HG03159 (cell line): ENCODE measurements around the gene TMEM54.
"Not testable (repeated sequence)": the region's sequence is repeated elsewhere in the genome, so short reads cannot be mapped to it uniquely, and the experiment has no call there.

Experiments
- ATAC-seq: cut with Tn5 transposase; IDR thresholded peaks from one replicate; pipeline ENCODE4 v1.9.1; 2021; ENCODE audit warnings: mild to moderate bottlenecking, moderate library complexity; ENCODE audit not compliant: unreplicated experiment

The TMEM54 gene

GRCh38 chr1:32919811-32920733, 18.9 kb upstream of the TMEM54 start:
- no peak for ATAC-seq

- ATAC-seq = no peak
These were observed 17.0 kb upstream of the TMEM54 start for GRCh38 chr1:32918179-32918578.

- no peak for ATAC-seq
These were observed 16.3 kb upstream of the TMEM54 start for GRCh38 chr1:32917521-32917920.

GRCh38 chr1:32915766-32916706, 14.8 kb upstream of the TMEM54 start:
- no peak for ATAC-seq

- ATAC-seq = no peak
These were observed 9.1 kb upstream of the TMEM54 start for GRCh38 chr1:32910319-32910718.

- ATAC-seq = no peak
These were observed 6.2 kb upstream of the TMEM54 start for GRCh38 chr1:32907435-32907834.

GRCh38 chr1:32906654-32907053, 5.5 kb upstream of the TMEM54 start:
- ATAC-seq = no peak

GRCh38 chr1:32905588-32905987, 4.4 kb upstream of the TMEM54 start:
- ATAC-seq = not testable (repeated sequence)

- ATAC-seq = no peak
These were observed 3.6 kb upstream of the TMEM54 start for GRCh38 chr1:32904797-32905196.

- ATAC-seq = no peak
These were observed 3.0 kb upstream of the TMEM54 start for GRCh38 chr1:32903991-32904785.

GRCh38 chr1:32902535-32902920, 1.3 kb upstream of the TMEM54 start:
- no peak for ATAC-seq

GRCh38 chr1:32901823-32902534, 790 bp upstream of the TMEM54 start:
- ATAC-seq = no peak

GRCh38 chr1:32900371-32900955, 726 bp downstream of the TMEM54 start:
- ATAC-seq = no peak

- no peak for ATAC-seq
These were observed 1.4 kb downstream of the TMEM54 start for GRCh38 chr1:32899586-32900296.

GRCh38 chr1:32898958-32899357, 2.2 kb downstream of the TMEM54 start:
- ATAC-seq = no peak

GRCh38 chr1:32898056-32898455, 3.1 kb downstream of the TMEM54 start:
- ATAC-seq = no peak

GRCh38 chr1:32897082-32898049, 3.8 kb downstream of the TMEM54 start:
- ATAC-seq = no peak

- no peak for ATAC-seq
These were observed 4.7 kb downstream of the TMEM54 start for GRCh38 chr1:32896451-32896850.
